KMS-11 (cell line): Measurements from ENCODE around the gene RPN1.

Source experiments
- H2AFZ ChIP-seq: fragments of 200-600 bp; sonication (generic); 2 replicates; pipeline ENCODE4 v1.6.1; 2016; ENCODE audit warnings: antibody characterized with exemption, mixed run types, low read depth
- H3K27ac ChIP-seq: fragments of 200-600 bp; sonication (generic); 2 replicates; pipeline ENCODE4 v1.6.1; 2016; ENCODE audit warnings: mild to moderate bottlenecking, mixed run types
- H3K27me3 ChIP-seq: fragments of 200-600 bp; sonication (generic); 2 replicates; pipeline ENCODE4 v1.6.1; 2017; ENCODE audit warnings: mild to moderate bottlenecking, low read depth, mixed run types, moderate library complexity; ENCODE audit not compliant: insufficient read depth
- H3K36me3 ChIP-seq: fragments of 200-600 bp; sonication (generic); 2 replicates; pipeline ENCODE4 v1.6.1; 2017; ENCODE audit warnings: mild to moderate bottlenecking, mixed run types; ENCODE audit not compliant: insufficient read depth
- H3K4me1 ChIP-seq: fragments of 200-600 bp; sonication (generic); 2 replicates; pipeline ENCODE4 v1.6.1; 2016; ENCODE audit warnings: mild to moderate bottlenecking, low read depth, mixed run types; ENCODE audit not compliant: poor library complexity, severe bottlenecking
- H3K4me2 ChIP-seq: fragments of 200-600 bp; sonication (generic); 2 replicates; pipeline ENCODE4 v1.7.0; 2016; ENCODE audit warnings: mild to moderate bottlenecking, mixed run types
- H3K4me3 ChIP-seq: fragments of 200-600 bp; sonication (generic); IDR thresholded peaks from 2 replicates; pipeline ENCODE4 v1.6.1; 2017; ENCODE audit warnings: low read depth, low read length, mixed read lengths; ENCODE audit not compliant: insufficient read depth
- H3K79me2 ChIP-seq: fragments of 200-600 bp; sonication (generic); 2 replicates; pipeline ENCODE4 v1.6.1; 2016; ENCODE audit warnings: low read depth, mixed run types; ENCODE audit not compliant: insufficient read depth
- H3K9ac ChIP-seq: fragments of 200-600 bp; sonication (generic); 2 replicates; pipeline ENCODE4 v1.6.1; 2016; ENCODE audit warnings: mild to moderate bottlenecking, mixed run types
- H4K20me1 ChIP-seq: fragments of 200-600 bp; sonication (generic); 2 replicates; pipeline ENCODE4 v1.6.1; 2016; ENCODE audit warnings: mild to moderate bottlenecking, mixed run types; ENCODE audit not compliant: insufficient read depth
- CTCF ChIP-seq: fragments of 200-600 bp; sonication (generic); conservative IDR thresholded peaks from 2 replicates; pipeline ENCODE4 v1.6.1; 2017; ENCODE audit warnings: low read depth, mild to moderate bottlenecking, antibody characterized with exemption, low read length, moderate library complexity, mixed read lengths

Gene RPN1

GRCh38 chr3:128689060-128689459 is 38.4 kb upstream of the RPN1 start:
- TF ChIP-seq CTCF: no peak
- Histone ChIP-seq H3K4me1 (no peaks in the 10 kb centered on the region), H3K9ac (no peak overlapping the region), H3K36me3 (no peaks in the 10 kb centered on the region), H3K4me3 (no peak overlapping the region), H3K27me3 (no peaks in the 10 kb centered on the region), H3K27ac (no peak overlapping the region), H2AFZ (no peak overlapping the region), H3K79me2 (no peaks in the 10 kb centered on the region), H3K4me2 (no peak overlapping the region), H4K20me1 (no peaks in the 10 kb centered on the region)

- Histone ChIP-seq H4K20me1 (no peaks in the 10 kb centered on the region), H3K4me1 (peaks cover under 1% of the 10 kb centered on the region), H3K79me2 (no peaks in the 10 kb centered on the region), H3K9ac (no peak overlapping the region), H3K36me3 (no peaks in the 10 kb centered on the region), H3K27ac (no peak overlapping the region), H3K4me2 (no peak overlapping the region), H3K4me3 (no peak overlapping the region), H2AFZ (no peak overlapping the region), H3K27me3 (no peaks in the 10 kb centered on the region)
- TF ChIP-seq CTCF: no peak
These were observed 35.8 kb upstream of the RPN1 start for GRCh38 chr3:128686465-128686864.

GRCh38 chr3:128684986-128685726 is 34.5 kb upstream of the RPN1 start:
- Histone ChIP-seq H3K4me2 (no peak overlapping the region), H2AFZ (no peak overlapping the region), H3K79me2 (no peaks in the 10 kb centered on the region), H3K27me3 (no peaks in the 10 kb centered on the region), H3K4me1 (peaks cover 3% of the 10 kb centered on the region), H3K27ac (no peak overlapping the region), H3K4me3 (no peak overlapping the region), H3K36me3 (no peaks in the 10 kb centered on the region), H3K9ac (no peak overlapping the region), H4K20me1 (no peaks in the 10 kb centered on the region)
- no peak for TF ChIP-seq CTCF

- no peak for TF ChIP-seq CTCF
- H2AFZ ChIP-seq: no peak overlapping the region
- no peak overlapping the region for H3K27ac ChIP-seq
These were observed 33.3 kb upstream of the RPN1 start for GRCh38 chr3:128683957-128684356.

More at GRCh38 chr3:128683957-128684356, 33.3 kb upstream of the RPN1 start:
- no peaks in the 10 kb centered on the region for H3K27me3 ChIP-seq
- H4K20me1 ChIP-seq: no peaks in the 10 kb centered on the region
- H3K36me3 ChIP-seq: no peaks in the 10 kb centered on the region
- H3K9ac ChIP-seq: no peak overlapping the region
- peaks cover 3% of the 10 kb centered on the region for H3K4me1 ChIP-seq
- no peak overlapping the region for H3K4me2 ChIP-seq
- H3K79me2 ChIP-seq: no peaks in the 10 kb centered on the region
- no peak overlapping the region for H3K4me3 ChIP-seq
